Stimulated activated CD4-positive, alpha-beta T cell treated with anti-CD3 and anti-CD28 coated beads, Interleukin-4, amount 100 ng/mL, for 48 hours (primary cell): ENCODE results near the gene TFEB.

ENCODE experiments used
- DNase-seq, 2 donors: peaks; one replicate each; pipeline ENCODE4 v3.0.0-alpha.2; 2020; ENCODE audit warnings: low read depth in 2 of 2

Gene TFEB

DNA sequence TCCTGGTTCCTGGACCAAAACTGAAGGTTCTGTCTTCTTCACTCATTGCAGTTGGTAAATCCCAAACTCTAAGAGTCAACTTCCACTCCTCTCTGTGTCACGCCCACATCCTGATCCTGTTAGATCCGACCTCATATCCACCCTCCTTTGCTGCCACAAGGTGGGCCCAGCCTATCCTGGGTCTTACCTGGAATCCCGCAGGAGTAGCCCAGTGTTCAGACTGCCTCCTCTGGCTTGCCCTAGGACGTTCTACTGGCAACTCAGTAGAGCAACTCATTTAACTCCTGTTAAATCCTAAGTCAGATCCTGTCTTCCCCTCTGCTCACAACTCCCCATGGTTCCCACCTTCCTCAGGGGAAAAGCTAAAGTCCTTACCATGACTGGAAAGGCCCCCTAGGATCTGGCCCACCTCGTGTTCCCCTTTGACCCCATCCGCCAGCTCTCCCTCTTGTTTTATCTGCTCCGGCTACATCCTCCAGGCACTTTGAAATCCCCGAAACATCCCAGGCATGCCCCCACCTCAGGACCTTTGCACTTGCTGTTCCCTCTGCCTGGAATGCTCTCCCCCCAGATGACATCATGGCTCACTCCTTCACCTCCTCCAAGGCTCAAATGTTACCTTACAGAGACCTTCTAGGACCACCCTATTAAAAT is 43.9 kb downstream of the TFEB start:
- DNase-seq: no peak

- no peak for DNase-seq
Measured at GRCh38 chr6:41690541-41691330, 44.7 kb downstream of the TFEB start.

DNA sequence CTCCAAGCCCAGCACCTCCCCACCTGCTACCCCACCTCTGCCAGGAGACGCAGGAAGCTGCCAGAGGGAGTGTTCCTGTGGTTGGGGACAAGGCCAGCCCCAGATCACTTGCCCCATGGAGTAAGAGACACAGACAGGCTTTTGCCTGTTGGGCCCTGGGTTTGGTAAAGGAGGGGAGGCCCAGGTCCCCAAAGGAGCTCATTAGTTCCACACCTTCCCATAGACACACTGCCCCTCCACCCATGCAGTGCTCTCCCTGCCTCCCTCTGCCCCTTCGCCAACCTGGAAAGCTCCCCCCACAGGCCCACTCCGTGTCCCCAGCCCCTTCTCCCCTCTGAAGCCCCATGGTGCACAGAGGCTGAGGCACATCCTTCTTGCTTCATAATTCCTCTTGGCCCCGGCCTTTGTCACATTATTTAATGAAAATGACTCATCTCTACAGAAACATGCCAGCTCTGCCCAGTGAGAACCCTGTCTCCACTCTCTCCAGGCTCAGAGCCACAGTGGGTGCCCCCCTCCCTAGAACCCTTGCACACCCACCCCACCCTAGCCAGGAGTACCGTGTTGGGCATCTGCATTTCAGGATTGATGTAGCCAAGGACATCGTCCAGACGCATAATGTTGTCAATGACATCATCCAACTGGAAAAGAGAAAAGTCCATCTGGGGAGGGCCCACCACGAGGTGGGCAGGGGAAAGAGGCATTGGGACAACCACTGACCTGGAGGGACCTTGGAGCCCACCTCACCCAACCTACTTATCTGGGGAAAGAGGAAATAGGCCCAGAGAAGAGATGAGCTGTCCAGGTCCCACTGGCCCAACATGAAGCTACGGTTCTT is 46.0 kb downstream of the TFEB start:
- DNase-seq: no peak

DNA sequence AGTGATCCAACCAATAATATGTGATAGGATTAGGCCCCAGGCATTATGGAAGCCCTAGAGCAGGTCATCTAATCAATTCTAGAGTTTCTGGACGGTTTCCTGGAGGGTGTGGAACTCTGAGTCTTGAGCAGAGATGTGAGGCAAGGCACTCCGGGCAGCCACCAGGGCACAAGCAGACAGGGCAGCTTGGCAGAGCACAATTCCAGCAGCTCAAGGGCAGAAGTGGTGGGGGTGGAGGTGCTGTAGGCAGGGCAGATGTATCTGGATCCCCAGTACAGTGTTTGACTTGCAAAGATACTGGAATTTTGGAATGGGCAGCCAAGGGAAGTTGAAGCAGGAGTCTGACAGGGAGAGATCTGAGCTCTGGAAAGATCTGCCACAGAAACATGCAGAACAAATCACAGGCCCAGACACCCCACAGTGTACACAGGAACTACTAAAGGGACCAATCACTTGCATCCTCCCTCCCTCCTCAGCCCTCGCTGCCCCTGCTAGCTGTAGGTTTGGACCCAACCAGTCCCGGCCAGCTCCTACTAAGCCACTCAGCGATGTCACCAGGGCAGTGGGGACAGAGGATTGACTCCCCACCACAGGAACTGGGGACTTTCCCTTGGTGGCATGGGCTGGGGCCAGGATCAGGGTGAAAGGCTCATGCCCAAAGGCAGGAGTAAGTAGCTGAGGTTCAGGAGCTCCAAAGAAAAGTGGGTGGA is 47.0 kb downstream of the TFEB start:
- no peak for DNase-seq

- DNase-seq: no peak
Measured at GRCh38 chr6:41687501-41688175, 47.8 kb downstream of the TFEB start.

GRCh38 chr6:41685641-41686380 is 49.6 kb downstream of the TFEB start:
- DNase-seq: no peak

DNA sequence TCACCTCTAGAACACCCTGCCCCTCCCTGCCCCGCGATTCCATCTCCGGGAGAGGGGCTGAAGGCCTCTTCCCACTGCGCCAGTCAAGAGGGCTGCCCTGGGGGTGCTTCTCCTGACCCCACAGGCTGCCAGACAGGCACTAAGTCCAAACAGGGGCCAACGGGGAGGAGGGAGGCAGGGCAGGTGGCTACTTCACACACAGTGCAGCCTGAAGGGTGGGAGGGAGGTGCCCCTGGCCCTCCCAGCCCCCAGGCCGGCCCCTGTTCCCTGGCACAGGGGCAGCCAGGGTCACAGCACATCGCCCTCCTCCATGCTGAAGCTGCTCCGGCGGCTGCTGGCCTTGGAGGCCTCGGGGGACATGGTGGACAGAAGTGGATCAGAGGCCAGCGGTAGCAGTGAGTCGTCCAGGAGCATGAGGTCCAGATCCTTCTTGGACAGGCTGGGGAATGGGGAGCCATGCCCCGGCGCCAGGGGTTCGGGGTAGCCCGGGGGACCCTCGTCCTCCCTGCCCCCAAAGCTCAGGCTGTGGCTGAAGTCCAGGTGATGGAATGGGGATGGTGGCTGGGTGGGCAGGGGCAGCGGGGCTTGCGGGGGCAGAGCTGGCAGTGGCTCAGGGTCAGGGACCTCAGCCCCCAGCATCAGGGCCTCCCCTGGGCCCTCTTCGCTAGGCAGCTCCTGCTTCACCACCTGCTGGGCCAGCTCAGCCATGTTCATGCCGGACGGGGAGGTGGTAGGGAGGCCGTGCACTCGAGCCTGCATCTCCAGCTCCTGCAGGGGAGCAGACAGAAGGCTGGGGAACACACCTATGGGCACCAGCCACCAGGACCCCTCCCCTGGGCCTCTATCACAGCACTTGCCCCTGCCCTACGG is 50.9 kb downstream of the TFEB start:
- no peak for DNase-seq

- DNase-seq: peak; percentile 73 to 78
Measured at GRCh38 chr6:41683523-41684310, 51.7 kb downstream of the TFEB start.

DNA sequence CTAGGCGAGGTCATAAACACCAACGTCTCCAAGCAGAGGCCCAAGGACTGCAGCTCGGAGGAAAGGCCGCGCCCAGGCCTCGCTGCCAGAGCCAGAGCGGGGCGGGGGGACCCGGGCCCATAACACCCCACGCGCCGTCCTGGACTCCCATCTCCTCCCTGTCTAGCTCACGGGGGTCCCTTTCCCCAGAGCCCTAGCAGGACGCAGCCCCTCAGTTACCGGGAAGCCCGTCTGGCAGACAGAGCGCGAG is 52.2 kb downstream of the TFEB start:
- no peak for DNase-seq

GRCh38 chr6:41682497-41683272 is 52.7 kb downstream of the TFEB start:
- DNase-seq: no peak

DNA sequence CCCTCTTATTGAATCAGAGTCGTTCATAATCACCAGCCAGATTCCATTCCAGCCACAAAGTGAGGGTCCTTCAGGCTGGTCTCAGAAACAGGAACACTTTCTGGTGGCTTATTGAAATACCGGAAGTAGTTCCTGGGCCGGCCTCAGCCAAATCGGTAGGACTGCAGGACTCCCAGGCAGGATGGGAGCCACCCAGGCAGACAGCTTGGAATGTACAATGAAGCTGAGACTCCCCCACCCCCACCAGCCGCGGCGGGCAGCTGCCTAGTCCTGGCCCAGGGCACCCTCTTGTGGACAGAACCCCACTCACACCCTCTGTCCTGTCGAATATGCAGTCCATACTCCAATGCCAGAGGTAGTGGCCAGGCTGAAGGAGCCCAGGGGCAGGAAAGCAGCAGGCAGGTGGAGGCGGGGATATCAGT is 53.3 kb downstream of the TFEB start:
- peak; percentile 66 to 71 for DNase-seq

DNA sequence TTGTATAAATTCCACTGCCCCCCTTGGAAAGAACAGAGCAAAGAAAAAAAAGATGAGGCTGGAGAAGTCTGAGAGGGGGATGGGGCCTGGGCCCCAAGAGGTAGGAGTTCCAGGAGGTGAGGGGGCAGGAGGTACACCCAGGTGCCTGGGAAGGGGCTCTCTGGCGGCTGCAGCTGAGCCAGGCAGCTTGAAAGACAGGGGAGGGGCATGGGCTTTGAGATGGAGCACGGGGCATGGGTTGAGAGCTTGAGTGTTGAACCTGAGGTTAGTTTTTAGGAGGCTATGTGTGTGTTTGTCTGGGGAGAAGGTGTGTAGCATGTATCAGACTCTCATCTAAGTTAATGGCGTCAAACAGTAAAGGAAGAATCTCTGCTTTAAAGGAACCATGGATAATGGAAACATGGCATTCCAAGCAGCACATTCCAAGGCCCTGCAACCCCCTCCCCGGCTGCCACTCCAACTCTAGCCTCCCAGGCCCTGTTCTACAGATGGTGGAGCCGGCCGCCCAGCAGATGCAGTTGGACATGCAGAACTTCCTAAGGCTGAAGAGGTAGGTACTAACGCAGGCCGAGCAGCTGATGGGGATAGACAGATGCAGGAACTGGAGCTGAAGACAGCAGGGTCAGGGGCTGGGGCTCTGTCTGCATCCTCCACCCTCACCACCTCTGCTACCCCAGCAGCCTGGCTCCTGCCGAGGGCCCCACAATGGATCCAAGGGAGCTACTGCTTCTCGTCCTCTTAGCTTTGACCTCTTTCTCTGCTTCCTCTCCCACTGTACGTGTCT is 55.0 kb downstream of the TFEB start:
- no peak for DNase-seq

- no peak for DNase-seq
Measured at GRCh38 chr6:41679696-41680095, 55.7 kb downstream of the TFEB start.

GRCh38 chr6:41678511-41679084 is 56.8 kb downstream of the TFEB start:
- no peak for DNase-seq

DNA sequence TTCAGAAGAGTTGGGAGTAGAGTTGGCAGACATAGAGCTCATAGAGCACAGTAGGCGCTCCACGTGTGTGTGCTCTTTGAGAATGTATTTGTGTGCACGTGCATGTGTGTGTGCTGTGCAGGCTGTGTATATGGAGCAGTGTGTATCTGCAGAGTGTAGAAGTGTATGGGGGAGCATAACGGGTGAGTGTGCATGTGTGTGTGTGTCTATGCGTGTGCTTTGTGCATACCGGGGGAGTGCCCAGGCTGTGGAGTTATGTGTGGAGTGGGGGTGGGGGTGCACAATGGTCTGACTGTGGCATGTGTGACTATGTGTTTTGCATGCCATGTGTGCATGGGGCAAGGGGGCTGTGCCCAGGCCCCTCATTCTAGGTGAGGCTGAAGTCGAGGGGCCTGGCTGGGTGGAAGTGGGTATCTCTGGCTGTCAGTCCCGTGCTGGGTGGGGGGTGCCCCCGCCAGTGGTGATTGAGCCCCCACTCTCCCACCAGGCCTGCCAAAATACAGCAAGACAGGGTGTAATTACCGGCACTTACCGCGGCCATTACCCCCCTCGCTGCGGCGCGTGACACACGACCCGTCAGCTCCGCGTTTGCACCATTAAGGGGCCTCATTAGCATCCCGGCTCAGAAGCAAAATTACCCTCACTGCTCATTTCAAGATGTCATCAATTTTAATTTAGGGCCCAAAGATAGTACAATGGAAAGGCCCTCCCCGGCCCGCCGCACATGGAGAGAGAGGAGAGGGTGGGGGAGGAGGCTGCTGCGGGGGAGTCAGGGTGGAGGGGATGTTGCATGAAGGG is 58.1 kb downstream of the TFEB start:
- no peak for DNase-seq

DNA sequence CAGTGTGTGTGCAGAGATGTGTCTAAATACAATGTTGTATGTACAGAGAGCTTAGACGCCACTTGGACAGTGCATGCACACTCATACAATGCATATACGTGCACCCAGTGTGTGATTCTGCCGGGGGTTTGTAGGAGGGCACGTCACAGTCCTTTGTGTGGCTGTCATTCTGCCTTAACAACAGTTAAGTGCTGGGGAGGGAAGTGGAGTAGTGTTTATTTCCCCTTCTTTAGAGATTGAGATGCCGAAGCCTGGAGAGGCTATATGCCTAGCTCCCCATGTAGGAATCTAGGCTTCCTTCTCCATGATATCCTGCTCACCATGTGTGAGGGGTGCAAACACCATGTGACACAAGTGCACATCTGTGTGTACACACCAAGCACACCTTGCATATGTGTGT is 59.0 kb downstream of the TFEB start:
- DNase-seq: no peak
